WTC11 (cell line): Measurements from ENCODE around the gene SBNO2.

Experiments used
- ATF6 ChIP-seq: sonication (generic); formaldehyde crosslinking; IDR thresholded peaks from 2 replicates; pipeline ENCODE4 v1.8.1; 2023; ENCODE audit warnings: mild to moderate bottlenecking, missing genetic modification reagents
- CBFB ChIP-seq: sonication (generic); formaldehyde crosslinking; IDR thresholded peaks from 2 replicates; pipeline ENCODE4 v1.8.1; 2022; ENCODE audit warnings: mild to moderate bottlenecking, low read depth, missing genetic modification reagents
- CREB1 ChIP-seq: sonication (generic); formaldehyde crosslinking; IDR thresholded peaks from 2 replicates; pipeline ENCODE4 v1.8.0; 2023; ENCODE audit warnings: mild to moderate bottlenecking, missing genetic modification reagents
- ESRRA ChIP-seq: sonication (generic); formaldehyde crosslinking; IDR thresholded peaks from 2 replicates; pipeline ENCODE4 v1.8.1; 2022; ENCODE audit warnings: mild to moderate bottlenecking, missing genetic modification reagents, borderline replicate concordance
- ZBTB21 ChIP-seq: sonication (generic); formaldehyde crosslinking; IDR thresholded peaks from 2 replicates; pipeline ENCODE4 v1.8.1; 2023; ENCODE audit warnings: mild to moderate bottlenecking, missing genetic modification reagents, borderline replicate concordance
- TF ChIP-seq, protein P1 (sequence below): fragments of 200-600 bp; IDR thresholded peaks from 2 replicates; pipeline ENCODE4 v1.8.0; 2022; ENCODE audit warnings: antibody characterized with exemption

DNA sequence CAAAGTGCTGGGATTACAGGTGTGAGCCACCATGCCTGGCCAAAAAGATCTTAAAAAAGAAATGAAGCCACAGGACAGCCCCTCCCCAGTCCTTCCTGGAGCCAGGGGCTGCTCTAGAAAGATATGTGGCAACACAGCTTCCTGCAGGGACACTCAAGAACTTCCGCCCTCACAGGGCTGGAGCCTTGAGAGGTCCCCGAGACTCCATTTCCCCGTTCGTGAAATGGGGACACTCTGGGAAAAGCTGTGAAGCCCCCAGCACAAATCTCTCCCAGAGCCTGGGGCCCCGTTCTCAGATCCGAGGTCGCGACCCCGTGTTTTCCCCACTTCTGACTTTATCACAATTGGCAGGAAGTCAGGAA lies 72.8 kb downstream of the SBNO2 start:
- TF ChIP-seq ZBTB21 (no peak), ATF6 (CRISPR knock-in tag) (no peak), CREB1 (CRISPR knock-in tag) (no peak), CBFB (CRISPR knock-in tag) (no peak), ESRRA (no peak)
- TF ChIP-seq, protein P1, sequence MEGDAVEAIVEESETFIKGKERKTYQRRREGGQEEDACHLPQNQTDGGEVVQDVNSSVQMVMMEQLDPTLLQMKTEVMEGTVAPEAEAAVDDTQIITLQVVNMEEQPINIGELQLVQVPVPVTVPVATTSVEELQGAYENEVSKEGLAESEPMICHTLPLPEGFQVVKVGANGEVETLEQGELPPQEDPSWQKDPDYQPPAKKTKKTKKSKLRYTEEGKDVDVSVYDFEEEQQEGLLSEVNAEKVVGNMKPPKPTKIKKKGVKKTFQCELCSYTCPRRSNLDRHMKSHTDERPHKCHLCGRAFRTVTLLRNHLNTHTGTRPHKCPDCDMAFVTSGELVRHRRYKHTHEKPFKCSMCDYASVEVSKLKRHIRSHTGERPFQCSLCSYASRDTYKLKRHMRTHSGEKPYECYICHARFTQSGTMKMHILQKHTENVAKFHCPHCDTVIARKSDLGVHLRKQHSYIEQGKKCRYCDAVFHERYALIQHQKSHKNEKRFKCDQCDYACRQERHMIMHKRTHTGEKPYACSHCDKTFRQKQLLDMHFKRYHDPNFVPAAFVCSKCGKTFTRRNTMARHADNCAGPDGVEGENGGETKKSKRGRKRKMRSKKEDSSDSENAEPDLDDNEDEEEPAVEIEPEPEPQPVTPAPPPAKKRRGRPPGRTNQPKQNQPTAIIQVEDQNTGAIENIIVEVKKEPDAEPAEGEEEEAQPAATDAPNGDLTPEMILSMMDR, result no peak
